ENCODE measurements around the gene WDR82.
A peak's percentile ranks its signal among the peaks of the same experiment; 100 is the strongest.
"Not testable (repeated sequence)": the region's sequence is repeated elsewhere in the genome, so short reads cannot be mapped to it uniquely, and the experiment has no call there.

WDR82 gene

DNA sequence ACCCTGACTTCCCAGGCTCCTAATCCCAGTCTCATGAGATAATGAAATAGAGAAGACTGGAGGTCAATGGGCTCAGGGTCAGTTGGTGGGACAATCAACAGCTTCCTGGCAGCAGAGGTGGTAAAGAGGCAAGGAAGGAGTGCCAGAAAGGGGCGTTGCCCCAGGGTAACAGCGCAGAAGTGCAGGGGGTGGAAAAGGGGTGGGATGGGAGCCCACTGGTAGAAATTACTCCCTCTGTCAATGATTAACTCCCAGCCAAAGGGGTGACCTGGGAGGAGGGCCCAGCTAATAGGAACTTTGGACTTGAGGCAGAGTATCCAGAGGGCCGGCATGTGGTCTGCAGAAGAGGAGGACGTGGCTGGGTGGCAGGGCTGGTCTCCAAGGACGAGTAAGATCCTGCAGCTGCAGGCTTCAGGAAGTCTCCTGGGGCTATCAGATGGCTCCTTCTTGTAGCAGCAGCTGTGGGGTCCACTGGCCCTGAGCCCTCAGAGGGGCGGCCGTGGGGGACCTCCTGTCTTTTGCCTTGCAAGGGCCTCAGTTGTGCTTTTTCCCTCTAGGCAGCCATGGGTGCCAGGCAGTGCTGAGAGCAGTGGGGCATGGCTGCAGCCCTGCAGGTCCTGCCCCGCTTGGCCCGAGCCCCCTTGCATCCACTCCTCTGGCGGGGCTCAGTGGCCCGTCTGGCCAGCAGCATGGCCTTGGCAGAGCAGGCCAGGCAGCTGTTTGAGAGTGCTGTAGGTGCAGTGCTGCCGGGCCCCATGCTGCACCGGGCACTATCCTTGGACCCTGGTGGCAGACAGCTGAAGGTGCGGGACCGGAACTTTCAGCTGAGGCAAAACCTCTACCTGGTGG, 11.5 kb upstream of the WDR82 start:
- no peak for DNase-seq (ENCODE audit: low spot score)

DNA sequence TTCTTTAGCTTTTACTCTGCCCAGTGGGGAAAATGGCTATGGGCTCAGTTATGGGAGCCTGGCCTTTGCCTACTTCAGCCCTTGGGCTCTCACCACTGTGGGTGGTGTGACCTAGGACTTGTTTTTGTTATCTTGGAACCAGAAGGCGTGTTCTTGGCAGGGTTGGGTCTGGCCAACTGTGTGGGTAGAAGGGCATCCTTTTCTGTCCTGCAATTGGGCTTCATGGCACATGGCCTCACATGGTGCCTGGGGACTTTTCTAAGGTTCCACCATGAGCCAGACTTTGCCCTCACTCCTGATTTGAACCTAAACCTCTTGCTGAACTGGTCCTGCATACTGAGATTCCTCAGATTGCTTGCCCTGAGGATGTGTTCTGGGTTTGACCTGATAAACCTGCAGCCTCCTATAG, 10.9 kb upstream of the WDR82 start:
- no peak for DNase-seq (ENCODE audit: low spot score)

DNA sequence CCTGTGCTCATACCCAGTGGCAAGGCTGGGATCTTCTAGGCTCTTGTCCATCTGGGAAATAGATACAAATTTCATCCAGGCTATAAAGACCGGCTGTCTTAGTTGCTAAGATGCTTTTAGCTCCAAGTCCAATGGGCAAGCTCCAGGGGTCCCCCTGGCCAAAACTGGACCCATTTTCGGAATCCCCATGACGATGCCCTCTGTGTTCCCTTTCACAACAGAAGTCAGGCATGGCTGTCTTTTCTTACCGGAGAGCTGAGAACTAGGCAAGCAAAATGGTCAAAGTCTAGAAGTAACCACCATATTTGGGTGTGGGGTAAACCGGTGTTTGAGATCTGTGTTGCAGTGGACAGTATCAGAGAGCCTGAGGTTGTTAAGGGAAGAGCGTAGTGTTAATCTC, 10.2 kb upstream of the WDR82 start:
- no peak for DNase-seq (ENCODE audit: low spot score)

DNA sequence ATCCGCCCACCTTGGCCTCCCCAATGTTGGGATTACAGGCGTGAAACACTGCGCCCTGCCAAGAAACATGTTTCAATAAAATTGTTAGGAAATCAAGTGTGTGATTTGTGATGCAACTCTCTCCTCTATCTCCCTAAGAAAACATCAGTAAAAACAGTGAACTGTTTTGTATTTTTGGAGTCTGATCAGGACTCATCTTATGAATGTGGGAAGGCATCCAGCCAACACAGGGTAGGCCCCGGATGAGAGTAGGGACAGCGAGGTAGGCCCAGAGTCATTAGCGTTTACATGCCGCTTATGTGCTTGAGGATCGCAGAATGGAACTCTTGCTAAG, 8.3 kb upstream of the WDR82 start:
- DNase-seq (ENCODE audit: low spot score): no peak

DNA sequence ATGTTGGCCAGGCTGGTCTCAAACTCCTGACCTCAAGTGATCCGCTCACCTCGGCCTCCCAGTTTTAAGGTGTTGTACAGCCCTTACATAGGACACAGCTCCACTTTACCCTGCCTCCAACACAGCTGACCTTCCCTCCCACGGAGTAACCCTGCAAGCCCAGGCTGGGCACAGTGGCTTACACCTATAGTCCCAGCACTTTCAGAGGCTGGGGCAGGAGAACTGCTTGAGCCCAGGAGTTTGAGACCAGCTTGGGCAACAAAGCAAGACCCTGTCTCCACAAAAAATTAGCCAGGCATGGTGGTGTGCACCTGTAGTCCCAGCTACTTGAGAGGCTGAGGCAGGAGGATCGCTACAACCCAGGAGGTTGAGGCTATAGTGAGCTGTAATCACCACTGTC, 5.6 kb upstream of the WDR82 start:
- DNase-seq (ENCODE audit: low spot score): not testable (repeated sequence)

GRCh38 chr3:52283306-52283705, 4.9 kb upstream of the WDR82 start:
- no peak for DNase-seq (ENCODE audit: low spot score)

DNA sequence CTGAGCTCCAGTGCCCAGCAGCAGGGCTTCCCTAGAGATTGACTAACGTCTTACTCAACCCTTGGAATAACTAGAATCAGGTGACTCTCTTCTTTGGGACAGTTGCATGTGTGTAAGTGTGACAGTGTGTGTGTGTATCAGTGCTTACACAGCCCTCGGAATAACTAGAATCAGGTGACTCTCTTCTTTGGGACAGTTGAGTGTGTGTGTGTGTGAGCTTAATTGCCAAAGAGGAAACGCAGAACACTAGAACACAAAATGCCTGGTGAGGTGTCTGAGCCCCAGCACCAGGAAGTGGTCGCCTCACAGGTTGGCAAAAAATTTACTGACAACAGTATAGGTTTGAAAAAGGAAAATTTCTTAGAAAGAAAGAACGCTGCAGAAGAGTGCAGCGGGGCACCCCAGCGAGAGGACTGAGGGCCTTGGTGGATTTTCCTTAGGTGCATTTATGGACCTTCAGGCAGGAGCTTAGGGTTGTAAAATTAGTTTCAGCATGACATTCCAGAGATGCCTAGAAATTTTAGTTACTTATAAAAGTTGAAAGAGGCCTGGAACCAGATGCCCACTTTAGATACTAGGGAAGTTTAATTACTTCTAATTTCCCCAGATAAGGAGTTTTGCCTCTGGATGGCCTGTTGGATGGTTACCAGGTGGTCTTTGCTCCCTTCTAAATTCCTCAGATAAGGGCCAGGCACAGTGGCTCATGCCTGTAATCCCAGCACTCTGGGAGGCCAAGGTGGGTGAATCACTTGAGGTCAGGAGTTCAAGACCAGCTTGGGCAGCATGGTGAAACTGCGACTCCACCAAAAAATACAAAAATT, 3.7 kb upstream of the WDR82 start:
- DNase-seq (ENCODE audit: low spot score): no peak

- peak; percentile 69 for DNase-seq (ENCODE audit: low spot score)
Measured at GRCh38 chr3:52280050-52280461, 1.6 kb upstream of the WDR82 start.

DNA sequence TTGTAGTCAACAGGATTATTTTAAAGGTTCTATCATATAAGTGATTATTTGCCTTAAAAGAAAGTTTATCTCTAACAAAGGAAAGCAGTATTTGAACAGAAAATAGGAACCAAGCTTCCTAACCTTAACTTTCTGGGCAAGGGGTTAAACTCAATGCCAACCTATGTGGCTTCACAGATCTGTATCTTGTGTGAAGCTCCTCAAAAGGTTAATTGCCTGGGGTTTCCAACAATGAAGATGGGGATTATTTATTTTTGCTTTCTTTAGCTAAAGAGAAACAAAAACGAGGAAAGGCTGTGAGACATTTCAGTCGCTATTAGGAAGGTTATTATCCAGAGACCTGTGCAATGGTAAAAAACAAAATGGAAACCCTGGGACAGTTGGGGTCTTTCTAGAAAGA, 1.1 kb upstream of the WDR82 start:
- DNase-seq (ENCODE audit: low spot score): no peak

- DNase-seq (ENCODE audit: low spot score): peak; percentile 43
Measured at GRCh38 chr3:52277972-52278509, 408 bp downstream of the WDR82 start.

- peak; percentile 70 for DNase-seq (ENCODE audit: low spot score)
Measured at GRCh38 chr3:52277071-52277964, 1.1 kb downstream of the WDR82 start.

- not testable (repeated sequence) for DNase-seq (ENCODE audit: low spot score)
Measured at GRCh38 chr3:52274781-52275180, 3.7 kb downstream of the WDR82 start.

GRCh38 chr3:52272831-52273230, 5.6 kb downstream of the WDR82 start:
- DNase-seq (ENCODE audit: low spot score): no peak

DNA sequence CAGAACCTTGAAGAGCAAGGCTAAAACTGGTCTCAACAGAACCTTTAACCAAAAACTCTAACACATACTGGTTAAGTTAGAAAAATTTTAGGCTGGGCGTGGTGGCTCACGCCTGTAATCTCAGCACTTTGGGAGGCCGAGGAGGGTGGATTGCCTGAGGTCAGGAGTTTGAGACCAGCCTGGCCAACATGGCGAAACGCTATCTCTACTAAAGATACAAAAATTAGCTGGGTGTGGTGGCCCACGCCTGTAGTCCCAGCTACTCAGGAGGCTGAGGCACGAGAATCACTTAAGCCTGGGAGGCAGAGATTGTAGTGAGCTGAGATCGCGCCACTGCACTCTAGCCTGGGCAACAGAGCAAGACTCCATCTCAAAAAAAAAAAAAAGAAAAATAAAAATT, 6.3 kb downstream of the WDR82 start:
- not testable (repeated sequence) for DNase-seq (ENCODE audit: low spot score)

DNA sequence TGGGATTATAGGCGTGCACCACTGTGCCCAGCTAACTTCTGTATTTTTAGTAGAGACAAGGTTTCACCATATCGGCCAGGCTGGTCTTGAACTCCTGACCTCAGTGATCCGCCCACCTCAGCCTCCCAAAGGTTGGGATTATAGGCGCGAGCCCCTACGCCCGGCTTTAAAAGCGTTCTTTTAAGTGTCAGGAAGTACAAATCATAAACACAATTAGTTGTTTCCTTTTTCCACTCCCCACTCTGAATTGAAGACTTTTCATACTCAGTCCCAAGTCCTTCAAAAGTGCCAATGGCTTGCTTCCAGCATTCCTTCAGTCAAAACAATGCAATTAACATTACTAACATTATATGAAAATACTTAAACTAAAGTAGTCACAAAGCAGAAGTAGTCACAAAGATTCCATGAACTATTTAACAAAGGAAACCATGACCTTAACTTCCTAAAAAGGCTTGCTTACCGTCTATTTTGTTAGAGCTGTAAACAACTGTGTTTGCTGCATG, 8.1 kb downstream of the WDR82 start:
- DNase-seq (ENCODE audit: low spot score): peak; percentile 24

- DNase-seq (ENCODE audit: low spot score): no peak
Measured at GRCh38 chr3:52269776-52270175, 8.7 kb downstream of the WDR82 start.

DNA sequence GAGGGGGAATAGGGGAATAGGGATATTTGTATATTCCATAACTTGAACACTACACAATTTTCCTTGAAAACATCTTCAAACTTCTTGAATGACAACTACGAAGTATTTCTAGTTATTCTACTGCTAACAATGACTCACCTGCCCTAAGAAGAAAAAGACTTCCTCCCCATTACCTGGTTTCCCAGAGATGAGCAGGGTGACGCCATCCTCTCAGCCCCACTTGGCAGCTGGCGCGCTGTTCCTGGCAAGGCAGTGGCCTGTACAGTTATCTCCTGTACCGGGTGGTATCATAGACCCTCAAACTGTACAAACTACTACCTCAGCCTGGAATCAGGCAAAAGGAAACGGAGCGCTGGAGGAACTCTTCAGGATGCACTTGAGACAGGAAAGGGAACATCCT, 10.4 kb downstream of the WDR82 start:
- no peak for DNase-seq (ENCODE audit: low spot score)

DNA sequence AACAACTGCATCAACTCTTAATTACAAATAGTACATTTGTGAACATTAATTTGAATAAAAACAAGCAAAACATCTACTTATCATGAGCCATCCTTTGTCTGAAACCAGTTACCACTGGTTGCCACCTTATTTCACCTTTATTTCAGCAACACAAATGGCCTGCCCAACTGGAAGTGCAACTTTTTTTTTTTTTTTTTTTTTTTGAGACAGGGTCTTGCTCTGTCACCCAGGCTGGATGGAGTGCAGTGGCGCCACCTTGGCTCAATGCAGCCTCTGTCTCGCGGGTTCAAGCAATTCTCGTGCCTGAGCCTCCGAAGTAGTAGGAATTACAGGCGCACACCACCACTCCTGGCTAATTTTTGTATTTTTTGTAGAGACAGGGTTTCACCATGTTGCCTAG, 13.1 kb downstream of the WDR82 start:
- no peak for DNase-seq (ENCODE audit: low spot score)

DNA sequence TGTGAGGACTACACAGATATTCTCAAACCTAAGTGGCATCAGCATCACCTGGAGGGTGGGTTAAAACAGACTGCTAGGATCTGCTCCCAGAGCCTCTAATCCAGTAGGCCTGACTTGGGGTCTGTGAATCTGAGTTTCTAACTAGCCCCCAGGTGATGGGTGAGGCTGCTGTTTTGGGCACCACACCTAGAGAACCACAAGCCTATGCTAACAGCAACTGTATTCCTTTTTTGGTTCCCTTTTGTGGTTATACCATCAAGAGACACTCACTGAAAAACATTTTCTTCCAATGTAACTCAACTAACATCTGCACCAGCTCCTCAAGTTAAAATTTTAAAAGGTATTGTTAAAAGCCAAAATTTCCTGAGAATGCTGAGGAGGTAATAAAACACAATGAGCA, 16.0 kb downstream of the WDR82 start:
- DNase-seq (ENCODE audit: low spot score): no peak

- no peak for DNase-seq (ENCODE audit: low spot score)
Measured at GRCh38 chr3:52259448-52259847, 19.0 kb downstream of the WDR82 start.

DNA sequence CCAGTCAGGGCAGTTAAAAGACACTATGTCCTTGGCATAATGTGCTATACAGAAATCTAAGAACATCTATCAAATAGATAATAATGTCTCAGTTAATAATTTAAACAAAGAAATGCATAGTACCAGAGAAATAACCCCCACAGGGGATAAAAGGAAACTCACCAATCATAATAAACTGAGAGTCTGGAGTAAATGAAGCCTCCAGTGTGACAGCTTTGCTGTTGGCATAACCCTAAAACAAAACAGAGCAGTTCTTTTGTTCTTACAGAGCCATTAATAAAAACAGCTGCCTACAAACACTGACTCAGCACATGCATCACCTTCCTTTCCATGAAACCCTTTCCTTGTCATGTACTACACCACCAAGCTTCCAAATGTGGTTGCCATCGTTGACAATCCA, 19.4 kb downstream of the WDR82 start:
- peak; percentile 55 for DNase-seq (ENCODE audit: low spot score)

GRCh38 chr3:52257911-52258310, 20.5 kb downstream of the WDR82 start:
- DNase-seq (ENCODE audit: low spot score): no peak
